HG03432 (cell line): ENCODE measurements around the gene GPX3.

ENCODE experiments used
- ATAC-seq: cut with Tn5 transposase; IDR thresholded peaks from one replicate; pipeline ENCODE4 v1.9.1; 2021; ENCODE audit warnings: mild to moderate bottlenecking, moderate library complexity; ENCODE audit not compliant: unreplicated experiment

GPX3 gene

DNA sequence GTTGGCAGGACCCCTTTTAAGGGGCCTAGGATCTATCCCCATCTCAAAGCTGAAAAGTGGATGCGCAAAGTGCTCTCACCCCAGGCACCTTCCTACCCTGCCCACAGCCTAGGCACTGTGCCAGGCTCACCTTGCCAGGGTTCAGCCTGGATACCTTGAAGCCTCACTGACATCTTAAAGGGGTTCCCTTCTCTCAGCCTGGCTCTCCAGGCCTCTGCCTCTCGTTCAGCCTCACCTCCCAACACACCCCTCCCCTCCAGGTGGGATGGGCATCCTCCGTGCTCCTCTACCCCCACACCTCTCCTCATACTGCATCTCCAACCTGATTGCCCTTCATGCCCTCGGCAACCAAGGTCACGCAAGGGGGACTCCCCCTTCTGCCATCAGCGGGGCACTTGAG is 34.9 kb downstream of the GPX3 start:
- ATAC-seq = no peak

DNA sequence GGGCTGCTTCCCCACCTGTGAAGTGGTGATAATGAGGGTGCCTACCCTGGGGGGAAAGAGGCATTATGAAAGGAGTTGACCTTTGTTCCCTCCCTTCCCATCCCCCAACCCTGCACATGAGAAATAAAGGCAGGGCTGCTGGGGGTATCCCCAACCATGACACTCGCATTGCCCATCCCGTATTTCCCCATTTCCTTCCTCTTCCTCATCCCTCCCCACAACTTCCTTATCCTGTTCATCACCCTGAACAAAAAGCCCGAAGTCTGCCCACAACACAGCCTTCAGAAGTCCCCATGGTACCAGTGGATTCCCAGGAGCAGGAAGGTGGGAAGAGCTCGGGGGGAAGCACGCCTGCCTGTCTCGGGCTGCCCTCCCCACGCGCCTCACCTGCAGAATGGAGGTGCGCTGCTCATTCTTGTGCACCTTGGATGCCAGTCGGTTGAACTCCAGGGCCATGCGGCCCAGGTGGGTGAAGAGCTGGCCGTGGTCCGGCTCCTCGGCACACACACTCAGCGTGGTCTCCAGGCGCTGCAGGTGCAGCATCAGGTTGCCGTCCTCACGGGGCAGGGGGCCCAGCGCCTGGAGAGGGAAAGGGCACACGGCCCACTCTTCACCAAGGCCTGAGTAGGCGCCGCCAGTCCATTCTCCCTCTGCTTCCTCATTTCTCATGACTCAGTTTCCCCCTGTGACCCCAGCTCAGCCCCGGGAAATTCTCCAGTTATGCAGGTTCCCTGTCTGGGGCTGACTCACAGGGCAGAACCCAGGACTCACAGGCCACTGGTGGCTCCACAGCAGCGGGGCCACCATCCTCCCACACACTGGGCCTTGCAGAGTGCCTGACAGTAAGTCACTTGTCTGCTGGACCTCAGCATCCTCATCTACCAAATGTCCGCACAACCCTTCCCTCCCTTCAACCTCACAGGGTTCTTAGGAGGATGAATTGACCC is 36.3 kb downstream of the GPX3 start:
- ATAC-seq = no peak

DNA sequence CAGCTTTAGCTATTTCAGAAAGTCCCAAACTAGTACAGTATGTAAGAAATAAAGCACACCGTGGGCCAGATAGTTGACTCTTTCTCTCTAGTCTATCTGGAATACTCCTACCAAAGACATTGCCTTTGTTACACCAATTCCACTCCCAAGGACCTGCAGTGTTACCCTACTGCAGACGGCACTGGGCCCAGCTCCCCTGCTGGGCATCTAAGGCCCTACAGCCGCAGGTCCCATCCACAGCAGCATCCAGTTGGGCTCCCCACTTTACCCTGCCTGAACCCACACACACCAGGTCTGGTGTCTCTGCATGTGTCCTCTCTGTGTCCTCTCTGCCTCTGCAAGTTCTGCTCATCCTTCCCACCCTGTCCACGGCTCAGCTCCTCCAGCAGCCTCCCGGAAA is 37.9 kb downstream of the GPX3 start:
- no peak for ATAC-seq

DNA sequence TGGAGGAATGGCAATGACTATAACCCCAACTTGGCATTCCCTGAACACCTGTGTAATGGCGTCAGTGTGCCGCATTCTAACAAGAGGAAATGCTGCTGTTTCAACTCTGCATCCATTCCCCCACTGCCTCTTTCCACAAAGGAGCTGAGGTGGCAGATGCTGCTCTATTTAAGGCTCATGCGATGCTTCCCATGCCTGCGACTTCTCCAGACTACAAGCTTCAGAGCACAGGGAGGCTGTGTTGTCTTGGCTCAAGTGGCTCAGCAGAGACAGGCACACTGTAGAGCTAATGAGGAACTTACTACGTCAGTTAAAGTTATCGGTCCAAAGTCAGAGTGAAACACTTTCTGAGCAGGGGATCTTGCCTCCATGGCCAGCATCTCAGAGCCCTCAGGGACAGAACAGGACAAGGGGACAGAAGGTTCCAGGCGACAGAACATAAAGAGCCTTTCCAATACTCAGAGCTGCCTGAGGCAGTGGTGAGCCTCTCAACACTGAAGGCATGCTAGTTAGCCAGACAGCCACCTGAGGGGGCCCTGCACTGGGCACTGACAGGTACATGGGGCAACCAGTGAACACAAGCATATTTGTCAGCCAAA is 38.6 kb downstream of the GPX3 start:
- no peak for ATAC-seq

DNA sequence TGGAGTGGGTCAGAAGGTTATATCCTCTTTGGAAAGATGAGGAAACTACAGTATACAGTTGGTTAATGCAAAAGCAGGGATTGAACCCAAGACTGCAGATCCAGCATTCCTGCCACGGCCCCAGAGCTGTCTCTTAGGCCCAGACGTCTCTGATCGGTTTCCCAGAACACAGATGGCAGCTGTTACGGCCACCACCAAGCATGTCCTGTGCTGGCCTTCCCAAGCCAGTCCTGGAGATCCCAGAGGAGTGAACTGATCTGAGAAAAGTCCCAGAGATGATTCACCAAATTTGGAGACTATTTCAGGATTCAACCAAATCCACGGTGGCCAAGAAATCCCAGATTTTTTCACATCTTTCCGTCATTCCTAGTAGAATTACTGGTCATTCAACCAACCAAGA is 40.4 kb downstream of the GPX3 start:
- ATAC-seq = no peak

DNA sequence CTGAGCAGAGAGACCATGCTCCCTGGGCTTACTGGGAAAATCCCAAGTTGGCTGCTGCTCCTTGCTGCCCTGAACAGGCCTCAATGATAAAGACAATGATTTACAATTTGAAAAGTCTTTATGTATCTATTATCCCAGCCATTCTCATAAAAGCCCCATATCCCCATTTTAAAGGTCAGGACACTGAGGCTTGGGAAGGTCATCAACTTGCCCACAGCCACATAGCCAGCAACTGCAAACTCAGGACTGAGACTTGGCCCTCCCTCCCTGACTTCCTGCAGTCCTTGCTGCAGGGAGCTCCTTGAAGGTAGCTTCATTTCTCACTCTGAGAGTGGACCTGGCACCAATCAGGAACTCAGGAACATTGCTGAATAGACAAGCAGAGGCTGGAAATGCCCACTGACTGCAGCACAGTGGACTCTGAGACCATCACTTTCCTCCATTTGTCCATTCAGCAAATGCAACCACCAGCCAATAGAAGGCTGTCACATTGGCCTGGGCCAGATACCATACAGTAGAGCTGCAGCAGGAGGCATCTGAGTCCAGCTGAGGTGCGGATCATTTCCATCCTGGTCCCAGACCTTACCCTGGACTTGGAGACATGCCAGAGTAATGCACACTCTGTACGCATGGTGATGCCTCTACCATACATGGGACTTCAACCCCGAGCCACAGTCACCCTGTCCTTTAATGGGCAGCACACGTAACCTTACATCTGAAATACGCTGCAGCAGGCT is 42.2 kb downstream of the GPX3 start:
- no peak for ATAC-seq

DNA sequence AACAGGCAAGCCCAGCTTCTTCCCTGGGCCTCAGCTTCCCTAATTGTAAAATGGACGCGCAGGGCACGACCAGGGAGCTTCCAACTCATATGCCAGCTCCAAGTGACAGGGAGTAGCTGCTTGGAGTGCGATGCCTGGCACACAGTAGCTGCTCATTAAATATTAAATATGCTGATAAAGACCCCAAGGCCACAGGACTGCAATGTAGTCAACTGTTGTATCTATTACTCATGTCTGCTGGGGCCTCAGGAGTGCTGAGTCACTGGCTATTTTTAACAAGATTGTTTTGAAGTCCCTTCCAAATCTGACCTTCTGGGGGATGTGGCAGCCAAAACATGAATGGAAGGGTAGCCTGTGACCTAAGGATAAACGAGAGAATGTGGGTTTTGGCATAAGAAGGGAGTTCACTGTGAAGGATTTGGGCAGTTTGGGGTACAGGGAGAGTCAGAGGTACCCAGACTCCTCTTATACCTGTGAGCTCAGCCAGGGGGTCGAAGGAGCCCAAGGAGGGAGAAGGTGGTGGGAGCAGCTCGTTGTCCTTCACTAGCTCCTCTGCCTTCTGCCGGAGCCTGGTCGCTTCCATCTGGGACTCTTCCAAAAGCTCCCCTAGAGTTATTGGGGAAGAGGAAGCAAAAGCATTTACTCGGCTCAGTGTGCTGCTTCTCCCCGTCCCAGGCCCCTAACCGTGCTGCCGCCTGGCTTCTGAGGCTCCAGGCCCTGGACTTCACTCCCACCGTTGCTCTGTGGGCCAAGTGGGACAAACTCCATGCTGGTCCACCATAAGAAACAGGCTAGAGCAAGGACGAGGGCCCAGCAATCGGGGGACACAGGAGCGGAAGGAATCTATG is 43.0 kb downstream of the GPX3 start:
- no peak for ATAC-seq

DNA sequence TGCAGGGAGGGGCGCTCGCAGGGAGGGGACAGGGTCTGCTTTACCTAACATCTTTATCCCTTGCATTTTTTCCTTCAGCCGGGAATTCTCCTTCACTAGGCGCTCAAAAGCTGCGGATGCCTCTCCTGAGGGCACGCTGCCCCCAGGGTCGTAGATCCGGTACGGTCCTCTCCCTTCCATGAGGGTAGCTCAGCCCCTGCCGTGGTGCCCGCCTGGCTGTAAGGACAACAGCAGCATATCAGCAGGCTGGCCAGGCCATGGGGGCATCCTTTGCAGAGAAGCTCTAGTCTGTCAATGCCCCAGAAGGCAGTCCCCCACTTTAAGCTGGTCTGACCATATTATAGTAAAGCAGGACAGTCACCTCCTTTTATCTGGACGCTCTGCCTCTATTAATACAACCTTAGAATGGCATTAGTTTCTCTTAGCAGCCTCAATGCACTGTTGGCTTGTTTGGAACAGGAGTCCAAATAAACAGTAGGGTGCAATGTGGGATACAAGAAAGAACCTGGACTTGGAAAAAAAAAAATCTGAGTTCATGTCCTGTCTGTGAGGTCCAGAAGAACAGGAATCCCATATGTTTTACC is 44.6 kb downstream of the GPX3 start:
- ATAC-seq = no peak

DNA sequence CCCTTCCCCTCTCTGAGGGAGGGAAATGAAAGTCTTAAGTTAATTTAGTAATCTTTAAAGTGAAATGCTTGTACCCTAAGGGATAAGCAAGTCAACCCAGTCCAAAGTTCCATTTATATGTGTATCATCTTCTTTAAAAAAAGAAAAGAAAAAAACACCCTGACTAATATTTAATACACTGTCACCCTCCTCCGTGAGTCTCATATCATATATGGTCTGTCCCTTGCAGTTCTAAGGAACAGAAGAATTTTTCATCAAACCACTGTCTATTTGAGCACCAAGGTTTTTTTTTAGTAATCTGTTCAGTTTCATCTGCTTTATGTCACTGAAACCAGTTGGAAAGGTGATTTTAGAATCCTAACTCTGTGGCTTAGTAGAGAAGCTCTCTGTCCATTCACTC is 45.2 kb downstream of the GPX3 start:
- no peak for ATAC-seq

DNA sequence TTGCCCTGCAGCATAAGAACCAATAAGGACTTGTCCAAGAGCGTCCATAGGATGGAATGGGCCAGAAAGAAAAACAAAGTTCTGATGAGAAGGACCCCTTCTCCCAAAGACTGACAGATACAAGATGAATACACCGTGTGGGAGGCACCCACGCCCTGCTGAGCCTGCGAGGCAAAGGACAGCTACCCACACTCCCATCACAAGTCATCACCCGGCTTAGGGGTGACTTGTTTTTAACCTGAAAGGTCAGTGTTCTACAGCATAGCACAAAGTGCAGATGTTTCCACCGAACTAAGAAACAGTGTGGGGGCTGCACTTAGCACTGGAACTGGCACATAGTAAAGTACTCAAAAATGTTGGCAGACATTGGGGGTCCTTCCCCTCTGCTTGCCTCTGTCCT is 46.5 kb downstream of the GPX3 start:
- no peak for ATAC-seq

DNA sequence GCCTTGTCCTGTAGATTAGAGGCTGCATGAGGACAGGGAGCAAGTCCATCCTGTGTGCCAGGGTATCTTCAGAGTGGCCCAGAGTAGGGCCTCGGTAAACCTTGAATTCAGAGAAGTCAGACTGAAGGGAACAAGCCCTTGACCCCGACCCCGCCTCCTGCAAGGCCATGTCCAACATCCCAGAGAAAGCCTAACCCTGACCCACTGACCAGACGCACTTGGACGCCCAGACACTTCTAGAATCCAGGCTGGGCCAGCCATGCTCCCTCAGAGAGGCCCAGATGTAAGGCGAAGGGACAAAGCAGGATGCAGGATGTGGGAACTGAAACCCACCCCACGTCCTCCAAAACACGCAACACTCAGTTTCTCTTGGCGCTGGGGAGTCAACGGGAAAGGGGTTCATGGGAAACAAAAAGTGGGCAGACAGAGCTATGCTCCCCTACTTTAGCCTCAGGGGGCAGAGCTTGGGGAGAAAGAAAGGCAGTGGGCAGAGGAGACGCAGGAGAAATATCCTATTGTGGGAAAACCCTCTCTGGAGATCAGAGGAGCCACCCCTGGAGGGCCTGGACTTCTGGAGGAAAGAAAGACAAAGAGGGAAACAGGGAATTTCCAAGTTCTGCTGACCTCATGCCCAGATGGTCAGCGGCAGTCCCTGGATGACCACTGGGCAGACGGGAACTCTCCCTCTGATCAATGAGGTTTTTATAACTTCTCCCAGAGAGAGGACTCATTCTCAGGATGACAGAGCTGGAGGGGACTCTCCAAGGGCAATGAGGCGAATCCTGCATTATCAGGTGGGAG is 47.4 kb downstream of the GPX3 start:
- no peak for ATAC-seq

DNA sequence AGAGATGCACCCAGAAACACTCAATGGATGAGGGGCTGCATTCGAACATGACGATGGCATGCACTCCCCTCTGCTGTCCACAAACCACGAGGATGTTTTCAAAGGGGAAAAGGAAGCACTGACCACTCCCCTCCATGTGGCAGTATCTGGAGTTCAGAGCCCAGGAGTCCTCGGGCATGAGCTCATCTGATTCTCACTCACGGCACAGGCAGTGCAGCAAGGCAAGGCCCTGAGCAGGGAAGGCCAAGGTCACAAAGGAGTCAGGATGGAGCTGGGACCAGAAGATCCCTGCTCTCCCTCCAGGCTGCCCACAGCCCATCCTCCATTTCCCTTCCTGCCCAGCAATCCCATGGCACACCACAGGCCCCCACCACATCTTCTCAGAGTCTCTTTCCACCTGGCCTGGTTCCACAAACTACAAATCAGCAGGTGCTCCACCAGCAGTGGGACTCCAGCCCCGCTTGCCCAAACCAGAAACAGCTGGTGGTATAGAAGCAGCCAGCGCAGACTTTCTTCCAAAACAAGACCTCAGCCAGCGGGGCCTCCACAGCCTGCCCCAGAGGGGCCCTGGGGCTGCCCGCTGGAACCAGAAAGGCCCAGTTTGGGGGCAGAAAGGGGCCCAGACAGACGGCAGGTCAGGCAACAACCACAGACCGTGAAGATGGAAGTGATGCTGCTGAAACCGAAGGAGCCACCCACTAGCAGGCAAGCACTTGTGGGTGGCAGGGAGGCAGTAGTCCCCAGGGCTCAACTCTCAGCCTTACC is 48.2 kb downstream of the GPX3 start:
- ATAC-seq = peak; percentile 68

DNA sequence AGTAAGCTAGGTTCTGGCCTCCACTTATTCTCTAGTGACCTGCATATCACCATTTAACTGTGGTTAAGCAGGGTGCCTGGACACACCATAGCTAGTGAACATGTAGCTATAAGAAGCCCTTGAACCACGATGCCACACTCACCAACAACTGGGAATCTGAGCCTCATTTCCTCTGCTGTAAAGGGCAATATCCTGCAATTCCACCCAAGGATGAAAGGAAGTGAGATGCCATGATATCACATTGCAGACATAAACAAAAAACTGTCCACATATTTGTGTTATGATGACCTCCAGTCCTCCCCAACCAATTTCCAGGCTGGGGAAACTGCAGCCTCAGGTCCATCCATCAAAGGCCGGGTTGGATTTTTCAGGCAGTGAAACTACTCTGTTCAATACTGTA is 50.1 kb downstream of the GPX3 start:
- no peak for ATAC-seq

DNA sequence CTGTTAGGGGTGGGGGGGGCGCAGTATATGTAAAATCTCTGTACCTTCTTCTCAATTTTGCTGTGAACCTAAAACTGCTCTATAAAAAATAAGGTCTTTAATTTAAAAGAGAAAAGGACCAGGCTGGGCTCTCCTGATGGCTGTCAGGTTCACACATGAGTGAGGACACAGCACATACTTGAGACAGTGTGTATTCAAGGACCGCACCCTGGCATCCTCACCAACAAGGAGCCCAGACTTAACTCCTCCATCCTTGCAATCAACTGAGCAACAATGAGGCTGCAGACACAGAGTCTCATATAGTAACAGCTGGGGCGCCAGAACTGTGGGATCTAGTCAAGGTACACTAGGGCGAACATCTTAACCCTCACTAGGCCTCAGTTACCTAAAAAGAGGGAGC is 50.6 kb downstream of the GPX3 start:
- ATAC-seq = no peak

DNA sequence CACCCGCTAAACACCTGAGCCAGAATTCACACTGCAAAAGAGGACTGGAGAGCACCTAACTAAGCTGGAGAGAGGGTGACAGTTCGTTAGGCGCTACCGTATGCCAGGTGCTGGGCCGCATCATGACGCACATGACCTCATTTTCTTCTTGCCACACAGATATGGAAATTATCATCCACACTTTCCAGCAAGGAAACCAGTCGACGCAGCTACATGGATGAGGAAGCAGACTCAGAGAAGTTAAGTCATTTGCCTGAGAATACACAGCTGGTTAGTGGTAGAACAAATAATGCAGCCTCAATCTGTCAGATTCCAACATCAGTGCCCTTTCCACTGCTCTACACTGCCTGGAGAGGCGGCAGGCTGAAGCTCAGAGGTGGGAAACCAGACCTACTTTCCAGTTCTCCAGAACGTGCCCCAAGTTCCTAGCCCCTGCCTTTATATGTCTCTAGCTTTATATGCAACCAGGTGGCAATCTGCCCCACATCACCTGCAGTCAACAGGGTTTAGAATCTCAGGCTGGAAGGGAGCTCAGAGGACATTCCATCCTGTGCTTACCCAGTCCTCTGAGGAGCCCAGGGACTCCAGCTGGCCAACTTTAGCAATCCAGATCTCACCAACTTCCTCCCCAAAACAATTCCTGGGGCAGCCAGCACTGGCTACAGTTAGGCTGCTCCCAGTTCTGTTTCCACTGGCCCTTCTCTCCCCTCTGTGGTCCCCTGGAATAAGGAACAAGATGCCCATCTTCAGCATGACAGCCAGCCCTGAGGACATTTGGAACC is 51.6 kb downstream of the GPX3 start:
- ATAC-seq = no peak

DNA sequence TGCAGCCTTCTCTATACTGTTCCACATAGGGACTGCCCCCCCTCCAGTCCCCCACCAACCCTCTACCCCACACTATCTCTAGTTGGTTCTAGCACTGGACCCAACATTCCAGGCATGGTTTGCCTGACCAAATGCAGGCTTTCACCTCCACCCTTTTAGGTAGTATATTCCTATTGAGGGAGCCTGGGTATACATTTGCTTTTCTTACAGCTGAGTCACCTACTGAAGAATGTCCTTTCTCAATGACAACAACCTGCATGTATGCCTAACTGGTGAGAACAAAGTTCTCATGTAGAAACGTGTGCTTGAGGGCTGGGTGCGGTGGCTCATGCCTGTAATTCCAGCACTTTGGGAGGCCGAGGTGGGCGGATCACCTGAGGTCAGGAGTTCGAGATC is 52.2 kb downstream of the GPX3 start:
- no peak for ATAC-seq

DNA sequence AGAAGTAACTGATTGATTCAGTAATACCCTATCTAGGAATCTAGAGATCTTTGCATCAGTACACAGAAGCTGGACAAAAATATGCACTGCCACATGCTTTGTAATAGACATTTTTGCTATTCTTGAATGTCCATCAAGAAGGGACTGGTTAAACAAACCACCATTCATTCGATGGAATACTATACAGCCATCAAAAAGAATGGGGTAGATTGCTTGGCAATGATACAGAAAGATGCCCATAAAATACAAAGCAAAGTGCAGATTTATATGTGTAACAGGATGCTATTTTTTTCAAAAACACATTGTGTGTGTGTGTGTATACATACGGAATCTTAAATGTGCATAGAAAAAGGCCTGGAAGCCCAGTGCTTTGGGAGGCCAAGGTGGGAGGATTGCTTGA is 52.9 kb downstream of the GPX3 start:
- no peak for ATAC-seq

DNA sequence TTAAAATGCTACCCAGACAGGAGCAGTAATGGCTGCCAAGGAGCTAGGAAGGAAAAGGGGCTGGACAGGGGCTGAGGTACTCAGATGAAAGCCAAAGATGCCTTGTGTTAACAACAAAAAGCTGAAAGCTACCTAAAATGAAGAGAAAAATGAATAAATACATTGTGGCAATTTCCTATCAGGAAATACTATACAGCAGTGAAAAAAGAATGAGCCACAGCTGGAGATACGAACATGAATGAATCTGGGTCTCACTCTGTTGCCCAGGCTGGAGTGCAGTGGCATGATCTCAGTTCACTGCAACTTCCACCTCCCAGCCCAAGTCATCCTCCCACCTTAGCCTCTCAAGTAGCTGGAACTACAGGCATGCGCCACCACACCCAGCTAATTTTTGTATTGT is 54.2 kb downstream of the GPX3 start:
- ATAC-seq = no peak
